HepG2 (cell line): ENCODE data around the gene WDR48. TPM values are rescaled to one million over a fixed set of nuclear protein-coding genes. Genes with fewer than 3 reads are reported as not detected.

Experiments used
- EZH2 ChIP-seq: conservative IDR thresholded peaks from 2 replicates; pipeline ENCODE4 v1.6.1; 2012; ENCODE audit warnings: mild to moderate bottlenecking, low read depth, low read length, moderate library complexity
- GABPA ChIP-seq, 2 experiments: IDR thresholded peaks; 2 replicates each; pipeline ENCODE4 v1.6.1; 2011 to 2016; ENCODE audit warnings: low read depth in 2 of 2, low read length in 1 of 2, missing biosample characterization in 1 of 2, missing genetic modification characterization in 1 of 2
- POLR2G ChIP-seq: fragments of 200-400 bp; formaldehyde crosslinking; IDR thresholded peaks from 2 replicates; pipeline ENCODE4 v1.6.1; 2018; ENCODE audit warnings: mild to moderate bottlenecking, low read depth, low read length, moderate library complexity
- RARA ChIP-seq: IDR thresholded peaks from 2 replicates; pipeline ENCODE4 v1.6.1; 2016; ENCODE audit warnings: missing genetic modification reagents, missing compliant biosample characterization
- ZBTB49 ChIP-seq: sonication (generic); formaldehyde crosslinking; IDR thresholded peaks from 2 replicates; pipeline ENCODE4 v1.4.0; 2020; ENCODE audit warnings: missing genetic modification reagents, borderline replicate concordance
- ZHX2 ChIP-seq, 2 experiments: sonication (generic) in 1 of 2; formaldehyde crosslinking in 1 of 2; IDR thresholded peaks; 2 replicates each; pipeline versions ENCODE4 v1.6.1 to v1.9.0; 2014 to 2022; ENCODE audit warnings: antibody characterized with exemption in 1 of 2, borderline replicate concordance in 1 of 2, inconsistent platforms in 1 of 2, low read depth in 1 of 2, missing genetic modification reagents in 1 of 2
- ZNF589 ChIP-seq: sonication (generic); formaldehyde crosslinking; conservative IDR thresholded peaks from 2 replicates; pipeline ENCODE4 v1.8.0; 2022; ENCODE audit warnings: mild to moderate bottlenecking, moderate library complexity, missing genetic modification reagents
- ZNF646 ChIP-seq: sonication (generic); formaldehyde crosslinking; IDR thresholded peaks from 2 replicates; pipeline ENCODE4 v1.9.0; 2021; ENCODE audit warnings: mild to moderate bottlenecking, missing genetic modification reagents
- ZNF879 ChIP-seq: sonication (generic); formaldehyde crosslinking; IDR thresholded peaks from 2 replicates; pipeline ENCODE4 v1.8.1; 2023; ENCODE audit warnings: missing genetic modification reagents
- polyA plus RNA-seq, 8 experiments: library from polyadenylated mRNA; depleted of rRNA in 3 of 8; stranded (reverse) in 7 of 8; unstranded in 1 of 8; fragments of >200 nt; fragmentation: Illumina TruSeq in 4 of 8; extraction: Trizol in 4 of 8; gene quantifications; 2 replicates each; pipeline versions ENCODE4 v1.2.1 to v1.2.3, GENCODE V29; 2011 to 2016; ENCODE audit warnings: low read depth in 4 of 8, missing spikeins in 1 of 8, mixed read lengths in 1 of 8; ENCODE audit not compliant: insufficient read depth in 1 of 8
- total RNA-seq, 5 experiments: library from RNA; depleted of rRNA; stranded (reverse); fragments of >200 nt; fragmentation: Illumina TruSeq; extraction: Trizol; gene quantifications; 2 replicates each; pipeline ENCODE4 v1.2.3, GENCODE V29; 2016; ENCODE audit warnings: low read depth in 1 of 5

Gene WDR48
- total and polyA plus RNA-seq, 2 of the 13 experiments (the other 11 are each of a cell fraction or from before 2014, with no cell fraction given): 29.2 to 31.2 TPM

- TF ChIP-seq ZNF879 (CRISPR knock-in tag) (0 out of 2 replicates have a peak, but pooled peaks have one; percentile 13), RARA (CRISPR knock-in tag) (peak; percentile 64), ZNF646 (CRISPR knock-in tag) (no peak), ZBTB49 (CRISPR knock-in tag) (no peak), EZH2 (no peak), ZNF589 (peak; percentile 89), GABPA (IDR thresholded peaks at IDR 0.05; ENCODE audit: low read depth, low read length) (peak; percentile 95), GABPA (CRISPR knock-in tag; IDR thresholded peaks at IDR 0.05; ENCODE audit: low read depth) (peak; percentile 96), ZHX2 (IDR thresholded peaks at IDR 0.05; ENCODE audit: low read depth) (peak; percentile 86), ZHX2 (CRISPR knock-in tag; IDR thresholded peaks at IDR 0.05; ENCODE audit: borderline replicate concordance) (no peak), POLR2G (peak; percentile 97)
Measured at GRCh38 chr3:39051649-39052561, at the start of gene WDR48, which contains the start of gene SCN11A (continued).
